IPS-20b (cell line): ENCODE measurements around the gene ABAT.
"Not testable (repeated sequence)": the region's sequence is repeated elsewhere in the genome, so short reads cannot be mapped to it uniquely, and the experiment has no call there.

Source experiments
- H3K27ac ChIP-seq: one replicate; pipeline ENCODE4 v1.5.1; 2013; ENCODE audit warnings: low read length
- H3K27me3 ChIP-seq: 2 replicates; pipeline ENCODE4 v1.6.1; 2013; ENCODE audit warnings: mild to moderate bottlenecking, low read length, inconsistent platforms; ENCODE audit not compliant: insufficient read depth
- H3K36me3 ChIP-seq: 2 replicates; pipeline ENCODE4 v1.6.1; 2013; ENCODE audit warnings: low read depth, mild to moderate bottlenecking, inconsistent platforms, low read length, moderate library complexity; ENCODE audit not compliant: insufficient read depth
- H3K4me1 ChIP-seq: 2 replicates; pipeline ENCODE4 v1.6.1; 2013; ENCODE audit warnings: mild to moderate bottlenecking, control low read depth, inconsistent platforms, low read length, moderate library complexity; ENCODE audit not compliant: insufficient read depth
- H3K4me3 ChIP-seq: 2 replicates; pipeline ENCODE4 v1.5.1; 2013; ENCODE audit warnings: mild to moderate bottlenecking, low read length, inconsistent platforms
- H3K9ac ChIP-seq: 2 replicates; pipeline ENCODE4 v1.6.1; 2013; ENCODE audit warnings: low read depth, mild to moderate bottlenecking, inconsistent platforms, low read length, moderate library complexity
- H3K9me3 ChIP-seq: 2 replicates; pipeline ENCODE4 v1.6.1; 2013; ENCODE audit warnings: mild to moderate bottlenecking, low read depth, low read length, inconsistent platforms; ENCODE audit not compliant: insufficient read depth

Gene ABAT

GRCh38 chr16:8641671-8642070 is 32.7 kb upstream of the ABAT start:
- H3K9ac ChIP-seq, result no peak overlapping the region
- H3K4me1 ChIP-seq, result no peaks in the 10 kb centered on the region
- no peak overlapping the region for H3K4me3 ChIP-seq
- peaks cover 94% of the 10 kb centered on the region for H3K36me3 ChIP-seq
- no peaks in the 10 kb centered on the region for H3K9me3 ChIP-seq
- no peaks in the 10 kb centered on the region for H3K27me3 ChIP-seq
- H3K27ac ChIP-seq, result no peak overlapping the region

- peaks cover 94% of the 10 kb centered on the region for H3K36me3 ChIP-seq
- no peak overlapping the region for H3K27ac ChIP-seq
- no peak overlapping the region for H3K9ac ChIP-seq
- H3K4me1 ChIP-seq, result no peaks in the 10 kb centered on the region
- no peaks in the 10 kb centered on the region for H3K27me3 ChIP-seq
- H3K9me3 ChIP-seq, result no peaks in the 10 kb centered on the region
- H3K4me3 ChIP-seq, result no peak overlapping the region
These were observed 32.3 kb upstream of the ABAT start for GRCh38 chr16:8642146-8642545.

GRCh38 chr16:8644211-8645140 is 29.9 kb upstream of the ABAT start:
- H3K4me1 ChIP-seq, result no peaks in the 10 kb centered on the region
- H3K4me3 ChIP-seq, result no peak overlapping the region
- no peaks in the 10 kb centered on the region for H3K27me3 ChIP-seq
- no peak overlapping the region for H3K27ac ChIP-seq
- peaks cover 89% of the 10 kb centered on the region for H3K36me3 ChIP-seq
- H3K9ac ChIP-seq, result no peak overlapping the region
- H3K9me3 ChIP-seq, result no peaks in the 10 kb centered on the region

GRCh38 chr16:8645141-8645521 is 29.3 kb upstream of the ABAT start:
- H3K9ac ChIP-seq, result no peak overlapping the region

GRCh38 chr16:8645831-8646230 is 28.6 kb upstream of the ABAT start:
- no peak overlapping the region for H3K27ac ChIP-seq
- H3K9ac ChIP-seq, result no peak overlapping the region
- H3K4me3 ChIP-seq, result no peak overlapping the region
- H3K4me1 ChIP-seq, result no peaks in the 10 kb centered on the region
- H3K36me3 ChIP-seq, result peaks cover 81% of the 10 kb centered on the region
- H3K27me3 ChIP-seq, result no peaks in the 10 kb centered on the region
- no peaks in the 10 kb centered on the region for H3K9me3 ChIP-seq

More at GRCh38 chr16:8645141-8645521, 29.3 kb upstream of the ABAT start:
- H3K27ac ChIP-seq, result no peak overlapping the region
- peaks cover 83% of the 10 kb centered on the region for H3K36me3 ChIP-seq
- no peaks in the 10 kb centered on the region for H3K9me3 ChIP-seq
- no peaks in the 10 kb centered on the region for H3K4me1 ChIP-seq
- H3K4me3 ChIP-seq, result no peak overlapping the region
- no peaks in the 10 kb centered on the region for H3K27me3 ChIP-seq

GRCh38 chr16:8646326-8647053 is 27.9 kb upstream of the ABAT start:
- Histone ChIP-seq H3K27ac (no peak overlapping the region), H3K4me3 (no peak overlapping the region), H3K36me3 (peaks cover 74% of the 10 kb centered on the region), H3K9me3 (no peaks in the 10 kb centered on the region), H3K27me3 (no peaks in the 10 kb centered on the region), H3K4me1 (no peaks in the 10 kb centered on the region), H3K9ac (no peak overlapping the region)

GRCh38 chr16:8647721-8648318 is 26.6 kb upstream of the ABAT start:
- H3K9ac ChIP-seq, result no peak overlapping the region
- H3K4me3 ChIP-seq, result no peak overlapping the region
- no peak overlapping the region for H3K27ac ChIP-seq
- no peaks in the 10 kb centered on the region for H3K4me1 ChIP-seq
- no peaks in the 10 kb centered on the region for H3K27me3 ChIP-seq
- peaks cover 61% of the 10 kb centered on the region for H3K36me3 ChIP-seq
- H3K9me3 ChIP-seq, result no peaks in the 10 kb centered on the region

- Histone ChIP-seq H3K4me1 (no peaks in the 10 kb centered on the region), H3K36me3 (peaks cover 50% of the 10 kb centered on the region), H3K9me3 (no peaks in the 10 kb centered on the region), H3K27me3 (no peaks in the 10 kb centered on the region), H3K9ac (no peak overlapping the region), H3K27ac (no peak overlapping the region), H3K4me3 (no peak overlapping the region)
These were observed 25.5 kb upstream of the ABAT start for GRCh38 chr16:8648877-8649276.

GRCh38 chr16:8649829-8650554 is 24.4 kb upstream of the ABAT start:
- Histone ChIP-seq H3K4me1 (no peaks in the 10 kb centered on the region), H3K36me3 (peaks cover 39% of the 10 kb centered on the region), H3K4me3 (no peak overlapping the region), H3K9ac (no peak overlapping the region), H3K27me3 (no peaks in the 10 kb centered on the region), H3K9me3 (no peaks in the 10 kb centered on the region), H3K27ac (no peak overlapping the region)

- H3K9me3 ChIP-seq, H3K4me1 ChIP-seq, H3K4me3 ChIP-seq, H3K27me3 ChIP-seq, H3K9ac ChIP-seq, H3K27ac ChIP-seq: not testable (repeated sequence)
- H3K36me3 ChIP-seq, result peaks cover 19% of the 10 kb centered on the region
These were observed 22.5 kb upstream of the ABAT start for GRCh38 chr16:8651958-8652357.

- Histone ChIP-seq H3K4me1 (no peaks in the 10 kb centered on the region), H3K27ac (no peak overlapping the region), H3K9ac (no peak overlapping the region), H3K36me3 (no peaks in the 10 kb centered on the region), H3K9me3 (no peaks in the 10 kb centered on the region), H3K4me3 (no peak overlapping the region), H3K27me3 (no peaks in the 10 kb centered on the region)
These were observed 19.2 kb upstream of the ABAT start for GRCh38 chr16:8655184-8655717.
